Right lobe of liver (tissue), 4 donors: Measurements from ENCODE around the gene MAGI1.

ENCODE experiments used
- CTCF ChIP-seq, 4 donors: fragments of 200-600 bp in 3 of 4; fragments of 450-650 bp in 1 of 4; IDR thresholded peaks; one replicate each; pipeline versions ENCODE4 v1.5.1 to v1.8.0; 2016 to 2022; ENCODE audit warnings: antibody characterized with exemption in 4 of 4, mild to moderate bottlenecking in 2 of 4
- POLR2A ChIP-seq: fragments of 450-650 bp; IDR thresholded peaks from one replicate; pipeline ENCODE4 v1.6.1; 2017; ENCODE audit warnings: antibody characterized with exemption, mild to moderate bottlenecking
- donor health status: DM: no; HTN: no; CAD: no.
- donor health status: DM: no; HTN: no; CAD: no.
- donor health status: DM: no; HTN: yes; CAD: no.

DNA sequence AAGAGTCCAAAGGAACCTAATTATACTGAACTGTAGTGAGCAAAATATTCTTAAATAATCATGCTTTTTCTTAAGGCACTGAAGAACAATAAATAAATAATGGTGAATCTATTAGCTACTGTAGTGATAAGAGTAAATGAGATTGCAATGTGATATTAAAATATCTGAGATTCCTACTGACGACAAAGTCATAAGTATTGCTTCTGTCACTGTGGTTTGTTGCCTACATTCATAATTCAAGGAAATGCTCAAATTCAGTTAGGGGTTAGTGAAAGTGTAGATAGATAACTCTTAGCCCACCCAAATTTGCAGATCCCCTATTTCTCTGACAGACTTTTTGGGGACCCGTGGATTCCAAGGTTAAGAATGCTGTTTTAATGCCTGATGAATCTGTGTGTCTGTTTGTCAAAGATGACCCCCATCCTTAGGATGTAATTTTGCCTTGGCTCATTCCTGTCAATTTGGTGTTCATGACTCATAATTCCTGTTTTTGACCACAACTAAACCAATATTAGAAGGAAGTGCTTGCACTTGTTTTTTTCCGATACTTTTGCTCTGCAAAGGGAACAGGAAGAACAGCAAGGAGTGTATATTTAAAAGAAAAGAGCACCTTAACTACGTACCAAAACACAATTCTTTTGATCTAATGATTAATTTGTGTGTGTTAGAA is 86.7 kb downstream of the MAGI1 start:
- no peak for TF ChIP-seq CTCF (IDR thresholded peaks at IDR 0.05)
- TF ChIP-seq POLR2A = no peak
